Mesothelial cell of epicardium (in vitro differentiated cells): ENCODE measurements around the gene LHFPL6. TPM values are rescaled to one million over a fixed set of nuclear protein-coding genes. Genes with fewer than 3 reads are reported as not detected.

Experiments
- DNase-seq, 2 experiments: peaks; one replicate each; pipeline ENCODE4 v3.0.0; 2021; ENCODE audit warnings: low spot score in 2 of 2; ENCODE audit not compliant: unreplicated experiment in 2 of 2
- H3K27ac Mint-ChIP-seq: 2 replicates; pipeline ENCODE4 v1.8.0; 2021; ENCODE audit warnings: mixed read lengths
- H3K27me3 Mint-ChIP-seq: 2 replicates; pipeline ENCODE4 v1.8.0; 2021; ENCODE audit warnings: low read depth, mixed read lengths
- H3K36me3 Mint-ChIP-seq: 2 replicates; pipeline ENCODE4 v1.8.0; 2021; ENCODE audit warnings: mixed read lengths
- H3K4me1 Mint-ChIP-seq: 2 replicates; pipeline ENCODE4 v1.8.0; 2021; ENCODE audit warnings: mixed read lengths
- H3K4me3 Mint-ChIP-seq: 2 replicates; pipeline ENCODE4 v1.8.0; 2021; ENCODE audit warnings: mild to moderate bottlenecking, moderate library complexity, mixed read lengths
- H3K9me3 Mint-ChIP-seq: 2 replicates; pipeline ENCODE4 v1.8.0; 2021; ENCODE audit warnings: mixed read lengths
- total RNA-seq: library from RNA; stranded (reverse); gene quantifications from 3 replicates; pipeline ENCODE4 v1.2.1, GENCODE V29; 2021
- TF ChIP-seq, protein P1 (sequence below): fragments of 200-600 bp; sonication (generic); IDR thresholded peaks from one replicate; pipeline ENCODE4 v1.5.0; 2021; ENCODE audit warnings: antibody characterized with exemption; ENCODE audit not compliant: unreplicated experiment

LHFPL6 gene
- total RNA-seq, 1 donor from 2014 or later = 18.2 TPM

DNA sequence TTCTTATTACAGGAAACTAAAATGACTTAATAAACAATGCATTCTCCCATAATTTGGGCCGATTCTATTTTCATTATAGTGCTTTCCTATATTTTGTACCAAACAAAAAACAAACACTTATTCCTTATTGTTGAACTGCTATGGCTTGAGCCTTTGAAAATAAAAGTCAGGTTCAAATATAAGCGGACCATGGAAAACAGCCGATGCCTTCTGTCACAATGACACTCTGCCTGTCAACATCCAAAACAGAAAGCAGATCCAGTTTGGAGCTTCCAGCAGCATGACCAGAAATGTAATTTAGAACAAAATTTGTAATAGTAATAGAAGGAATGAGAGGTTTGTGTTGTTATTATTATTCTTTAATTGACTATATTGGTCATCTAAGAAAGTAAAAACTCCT lies 194.5 kb downstream of the LHFPL6 start:
- peaks cover 43% of the 10 kb centered on the region for H3K4me1 Mint-ChIP-seq
- H3K9me3 Mint-ChIP-seq = peaks cover under 1% of the 10 kb centered on the region
- H3K4me3 Mint-ChIP-seq = no peak overlapping the region
- H3K36me3 Mint-ChIP-seq = no peaks in the 10 kb centered on the region
- no peak for DNase-seq
- H3K27ac Mint-ChIP-seq = no peak overlapping the region
- H3K27me3 Mint-ChIP-seq = no peaks in the 10 kb centered on the region
- TF ChIP-seq, protein P1, sequence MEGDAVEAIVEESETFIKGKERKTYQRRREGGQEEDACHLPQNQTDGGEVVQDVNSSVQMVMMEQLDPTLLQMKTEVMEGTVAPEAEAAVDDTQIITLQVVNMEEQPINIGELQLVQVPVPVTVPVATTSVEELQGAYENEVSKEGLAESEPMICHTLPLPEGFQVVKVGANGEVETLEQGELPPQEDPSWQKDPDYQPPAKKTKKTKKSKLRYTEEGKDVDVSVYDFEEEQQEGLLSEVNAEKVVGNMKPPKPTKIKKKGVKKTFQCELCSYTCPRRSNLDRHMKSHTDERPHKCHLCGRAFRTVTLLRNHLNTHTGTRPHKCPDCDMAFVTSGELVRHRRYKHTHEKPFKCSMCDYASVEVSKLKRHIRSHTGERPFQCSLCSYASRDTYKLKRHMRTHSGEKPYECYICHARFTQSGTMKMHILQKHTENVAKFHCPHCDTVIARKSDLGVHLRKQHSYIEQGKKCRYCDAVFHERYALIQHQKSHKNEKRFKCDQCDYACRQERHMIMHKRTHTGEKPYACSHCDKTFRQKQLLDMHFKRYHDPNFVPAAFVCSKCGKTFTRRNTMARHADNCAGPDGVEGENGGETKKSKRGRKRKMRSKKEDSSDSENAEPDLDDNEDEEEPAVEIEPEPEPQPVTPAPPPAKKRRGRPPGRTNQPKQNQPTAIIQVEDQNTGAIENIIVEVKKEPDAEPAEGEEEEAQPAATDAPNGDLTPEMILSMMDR = no peak

DNA sequence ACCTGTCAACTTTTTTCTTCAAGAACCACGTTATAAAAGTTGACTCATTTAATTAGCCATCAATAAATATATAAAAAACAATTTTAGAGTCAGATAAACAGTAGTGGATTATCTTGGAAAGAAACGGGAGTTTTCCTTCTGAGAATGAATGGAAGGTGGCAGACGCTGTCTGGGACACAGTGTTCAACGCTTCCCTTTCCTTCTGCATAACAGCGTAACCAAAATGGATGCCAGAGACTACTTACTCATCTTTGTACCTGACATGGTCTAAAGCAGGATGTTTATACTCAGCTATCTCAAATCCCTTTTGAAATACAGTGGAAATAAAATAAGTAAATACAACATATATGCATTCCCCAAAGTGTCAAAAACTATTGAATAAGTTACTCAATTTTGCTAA lies 195.2 kb downstream of the LHFPL6 start:
- DNase-seq = no peak
- Mint-ChIP-seq H3K27me3 (no peaks in the 10 kb centered on the region), H3K4me1 (peaks cover 50% of the 10 kb centered on the region), H3K36me3 (no peaks in the 10 kb centered on the region), H3K9me3 (no peaks in the 10 kb centered on the region), H3K4me3 (no peak overlapping the region), H3K27ac (no peak overlapping the region)
- TF ChIP-seq, protein P1 = no peak

DNA sequence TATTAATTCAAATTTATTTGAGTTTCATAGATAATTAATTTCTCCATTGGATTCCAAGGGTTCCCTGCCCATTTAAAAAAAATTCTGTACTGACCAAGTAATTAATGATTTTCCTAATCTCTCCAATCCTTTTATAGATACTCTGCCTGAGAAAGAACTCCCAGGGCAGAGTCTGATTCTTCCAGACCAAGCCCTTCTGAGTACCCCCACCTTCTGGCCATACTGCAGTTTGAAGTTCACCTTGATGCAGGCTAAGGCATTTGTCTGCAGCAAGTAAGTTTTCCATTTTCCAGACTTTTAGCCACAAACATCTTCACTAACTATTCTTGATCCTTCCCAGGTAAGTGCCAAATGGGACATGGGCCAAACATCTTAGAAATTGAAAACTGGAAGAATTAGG lies 195.9 kb downstream of the LHFPL6 start:
- Mint-ChIP-seq H3K9me3 (no peaks in the 10 kb centered on the region), H3K27me3 (no peaks in the 10 kb centered on the region), H3K27ac (no peak overlapping the region), H3K4me3 (no peak overlapping the region), H3K4me1 (peaks cover 54% of the 10 kb centered on the region), H3K36me3 (no peaks in the 10 kb centered on the region)
- no peak for DNase-seq
- TF ChIP-seq, protein P1 = no peak

DNA sequence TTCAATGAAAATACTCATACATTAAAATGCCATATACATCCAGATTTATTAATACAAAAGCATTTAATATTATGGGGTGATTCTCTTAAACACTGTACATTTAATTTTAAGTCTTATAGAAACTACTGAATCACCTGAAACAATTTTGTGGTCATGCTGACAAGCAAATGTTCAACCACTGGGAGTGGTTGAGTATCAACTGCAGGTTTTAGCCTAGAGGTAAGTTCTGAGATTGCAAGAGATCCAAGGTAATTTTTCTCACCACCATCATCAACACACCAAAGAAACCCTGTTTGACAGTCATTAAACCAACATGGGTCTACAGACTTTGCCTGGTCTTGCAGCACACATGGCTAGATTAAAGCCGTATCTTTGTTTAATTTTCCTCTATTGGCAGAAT lies 196.3 kb downstream of the LHFPL6 start:
- H3K36me3 Mint-ChIP-seq = no peaks in the 10 kb centered on the region
- no peak overlapping the region for H3K27ac Mint-ChIP-seq
- H3K4me1 Mint-ChIP-seq = peaks cover 54% of the 10 kb centered on the region
- no peak for DNase-seq
- no peaks in the 10 kb centered on the region for H3K27me3 Mint-ChIP-seq
- no peak overlapping the region for H3K4me3 Mint-ChIP-seq
- TF ChIP-seq, protein P1 = no peak
- no peaks in the 10 kb centered on the region for H3K9me3 Mint-ChIP-seq

DNA sequence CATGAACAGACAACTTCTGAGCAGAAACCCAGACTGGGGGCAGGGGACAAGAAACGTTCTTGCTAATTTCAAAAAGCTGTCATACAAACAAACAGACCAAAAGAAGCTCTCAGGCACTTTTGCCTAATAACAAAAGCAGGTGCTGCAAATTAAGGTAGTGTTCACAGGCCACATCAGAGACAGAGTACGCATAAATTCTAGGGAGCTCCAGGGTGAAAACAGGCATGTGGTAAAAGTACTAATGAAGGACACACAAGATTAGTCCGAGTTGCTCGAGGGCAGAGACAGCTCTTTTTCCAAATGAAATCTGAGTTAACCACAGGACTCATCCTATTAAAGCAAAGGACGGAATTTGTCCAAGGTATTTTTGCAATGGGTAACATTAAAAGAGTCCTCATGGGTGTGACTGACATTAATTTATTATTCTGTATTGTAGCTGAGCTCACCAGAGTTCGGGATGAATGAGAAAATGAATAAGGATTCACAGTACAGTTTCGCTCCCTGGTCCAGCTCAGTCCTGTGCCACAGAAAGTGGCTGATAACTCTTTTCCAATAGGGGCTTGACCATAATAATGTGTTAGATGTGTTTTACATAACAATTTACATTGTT lies 197.3 kb downstream of the LHFPL6 start:
- Mint-ChIP-seq H3K27ac (peak overlapping the region; percentile 62), H3K4me1 (peaks cover 56% of the 10 kb centered on the region), H3K4me3 (no peak overlapping the region), H3K27me3 (no peaks in the 10 kb centered on the region), H3K9me3 (no peaks in the 10 kb centered on the region), H3K36me3 (no peaks in the 10 kb centered on the region)
- DNase-seq = no peak
- TF ChIP-seq, protein P1 = no peak

DNA sequence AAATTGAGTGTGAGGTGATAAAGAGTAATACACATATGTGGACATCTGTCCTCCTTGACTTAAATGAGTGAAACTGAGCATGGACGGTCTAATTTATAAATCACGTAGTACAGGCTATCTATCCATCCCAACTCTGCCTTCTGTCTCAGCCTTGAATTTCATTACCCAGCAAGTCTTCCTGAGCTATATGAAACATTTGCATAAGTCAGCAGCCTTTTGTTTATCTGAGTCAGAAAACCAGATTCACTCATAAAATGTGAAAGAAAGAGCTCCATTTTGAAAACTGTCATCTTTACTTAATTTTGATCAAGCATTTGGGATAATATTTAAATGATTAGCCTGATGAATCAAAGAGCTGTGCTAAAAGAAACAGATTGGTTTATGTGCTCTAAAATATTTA lies 197.9 kb downstream of the LHFPL6 start:
- H3K27ac Mint-ChIP-seq = peak overlapping the region; percentile 55
- no peak overlapping the region for H3K4me3 Mint-ChIP-seq
- H3K36me3 Mint-ChIP-seq = no peaks in the 10 kb centered on the region
- TF ChIP-seq, protein P1 = no peak
- no peak for DNase-seq
- peaks cover 51% of the 10 kb centered on the region for H3K4me1 Mint-ChIP-seq
- H3K9me3 Mint-ChIP-seq = no peaks in the 10 kb centered on the region
- H3K27me3 Mint-ChIP-seq = no peaks in the 10 kb centered on the region
